Measurements from ENCODE around the gene ATP10D. TPM values are rescaled to one million over a fixed set of nuclear protein-coding genes. Genes with fewer than 3 reads are reported as not detected.

Gene ATP10D
- total and polyA plus RNA-seq, 9 of the 15 experiments (the other 6 are each of a cell fraction or from before 2014, with no cell fraction given), result 0.10 to 0.36 (median 0.19) TPM; not detected in 1

GRCh38 chr4:47597696-47598095, 112.6 kb downstream of the ATP10D start (continued):
- no peak for TF ChIP-seq CHAMP1 (IDR thresholded peaks at IDR 0.05)
- TF ChIP-seq, protein P1, sequence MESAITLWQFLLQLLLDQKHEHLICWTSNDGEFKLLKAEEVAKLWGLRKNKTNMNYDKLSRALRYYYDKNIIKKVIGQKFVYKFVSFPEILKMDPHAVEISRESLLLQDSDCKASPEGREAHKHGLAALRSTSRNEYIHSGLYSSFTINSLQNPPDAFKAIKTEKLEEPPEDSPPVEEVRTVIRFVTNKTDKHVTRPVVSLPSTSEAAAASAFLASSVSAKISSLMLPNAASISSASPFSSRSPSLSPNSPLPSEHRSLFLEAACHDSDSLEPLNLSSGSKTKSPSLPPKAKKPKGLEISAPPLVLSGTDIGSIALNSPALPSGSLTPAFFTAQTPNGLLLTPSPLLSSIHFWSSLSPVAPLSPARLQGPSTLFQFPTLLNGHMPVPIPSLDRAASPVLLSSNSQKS (CRISPR knock-in tag; IDR thresholded peaks at IDR 0.05), result no peak

- ChIA-PET POLR2A (interaction anchor here (0.6 kb wide), 1 partner anchor 1295 kb away, joined by 3 read pairs; no protein-coding TSS in a partner anchor), CTCF (ENCODE audit: low intra/inter-chr PET ratio) (no interaction called here)
- H3K9ac ChIP-seq (ENCODE audit: insufficient read depth in 1 of 2, low read depth in 2 of 2, low read length in 2 of 2), result no peak overlapping the region
- no TSS peak for BruUV-seq (replicated peaks)
- intact Hi-C loops (cut with micrococcal nuclease) (no loop called here), in situ Hi-C loops (cut with MboI) (no loop called here)
- H2AFZ ChIP-seq (ENCODE audit: low read depth, low read length), result no peak overlapping the region
- FAIRE-seq (no peak), ATAC-seq (no peak), DNase-seq (ENCODE audit: extremely low read depth in 1 of 4, low spot score in 3 of 4) (no peak)
- TF ChIP-seq, protein P2, sequence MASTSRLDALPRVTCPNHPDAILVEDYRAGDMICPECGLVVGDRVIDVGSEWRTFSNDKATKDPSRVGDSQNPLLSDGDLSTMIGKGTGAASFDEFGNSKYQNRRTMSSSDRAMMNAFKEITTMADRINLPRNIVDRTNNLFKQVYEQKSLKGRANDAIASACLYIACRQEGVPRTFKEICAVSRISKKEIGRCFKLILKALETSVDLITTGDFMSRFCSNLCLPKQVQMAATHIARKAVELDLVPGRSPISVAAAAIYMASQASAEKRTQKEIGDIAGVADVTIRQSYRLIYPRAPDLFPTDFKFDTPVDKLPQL (IDR thresholded peaks at IDR 0.05; ENCODE audit: extremely low read depth, insufficient read length), result no peak
- TF ChIP-seq POLR2G (IDR thresholded peaks at IDR 0.05; ENCODE audit: low read depth, low read length) (no peak), HMG20B (CRISPR knock-in tag; IDR thresholded peaks at IDR 0.05) (no peak), ZNF785 (CRISPR knock-in tag; IDR thresholded peaks at IDR 0.05) (no peak)
- TF ChIP-seq, protein P3, sequence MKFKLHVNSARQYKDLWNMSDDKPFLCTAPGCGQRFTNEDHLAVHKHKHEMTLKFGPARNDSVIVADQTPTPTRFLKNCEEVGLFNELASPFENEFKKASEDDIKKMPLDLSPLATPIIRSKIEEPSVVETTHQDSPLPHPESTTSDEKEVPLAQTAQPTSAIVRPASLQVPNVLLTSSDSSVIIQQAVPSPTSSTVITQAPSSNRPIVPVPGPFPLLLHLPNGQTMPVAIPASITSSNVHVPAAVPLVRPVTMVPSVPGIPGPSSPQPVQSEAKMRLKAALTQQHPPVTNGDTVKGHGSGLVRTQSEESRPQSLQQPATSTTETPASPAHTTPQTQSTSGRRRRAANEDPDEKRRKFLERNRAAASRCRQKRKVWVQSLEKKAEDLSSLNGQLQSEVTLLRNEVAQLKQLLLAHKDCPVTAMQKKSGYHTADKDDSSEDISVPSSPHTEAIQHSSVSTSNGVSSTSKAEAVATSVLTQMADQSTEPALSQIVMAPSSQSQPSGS (CRISPR knock-in tag; IDR thresholded peaks at IDR 0.05), result no peak
- no peaks in the 10 kb centered on the region for H3K4me1 ChIP-seq (replicated peaks in 1 of 2; ENCODE audit: control insufficient read depth in 2 of 2, insufficient read depth in 2 of 2, low read length in 2 of 2)
- H3K9me3 ChIP-seq (replicated peaks; ENCODE audit: control insufficient read depth, insufficient read depth, low read depth, low read length), result no peaks in the 10 kb centered on the region
- no peaks in the 10 kb centered on the region for H3K36me3 ChIP-seq (ENCODE audit: control insufficient read depth, insufficient read depth, low read length)
- no peaks in the 10 kb centered on the region for H3K27me3 ChIP-seq (ENCODE audit: control insufficient read depth in 2 of 2, insufficient read depth in 2 of 2, low read length in 2 of 2)
- no peak overlapping the region for H3K27ac ChIP-seq (ENCODE audit: extremely low read depth, low read depth, low read length)
- H3K79me2 ChIP-seq (ENCODE audit: control insufficient read depth, insufficient read depth, low read length), result no peaks in the 10 kb centered on the region
- H3K9me1 ChIP-seq (ENCODE audit: control insufficient read depth, insufficient read depth, low read length), result no peaks in the 10 kb centered on the region
- no peak overlapping the region for H3K4me2 ChIP-seq (ENCODE audit: insufficient read depth, low read length)
- WGBS (ENCODE audit: insufficient coverage, low coverage, missing lambda C conversion rate), result 6% methylated on average over 1 of the region's 1 CpG
- no peaks in the 10 kb centered on the region for H4K20me1 ChIP-seq (replicated peaks; ENCODE audit: control insufficient read depth, insufficient read depth, low read length)
- H3K4me3 ChIP-seq, result no peak overlapping the region
These were observed 113.2 kb downstream of the ATP10D start for GRCh38 chr4:47598320-47598719.
